ENCODE measurements around the gene EFCAB7.

- TF ChIP-seq CEBPB (IDR thresholded peaks at IDR 0.05; ENCODE audit: borderline replicate concordance, low read depth, low read length): no peak
- TF ChIP-seq TAF1 (CRISPR knock-in tag; IDR thresholded peaks at IDR 0.05): no peak
- TF ChIP-seq ZNF747 (CRISPR knock-in tag; IDR thresholded peaks at IDR 0.05; ENCODE audit: borderline replicate concordance): no peak
- no peak for TF ChIP-seq NR2C2 (CRISPR knock-in tag; IDR thresholded peaks at IDR 0.05; ENCODE audit: borderline replicate concordance)
- TF ChIP-seq MBNL3 (CRISPR knock-in tag; conservative IDR thresholded peaks at IDR 0.05): no peak
- no peak for TF ChIP-seq ZBTB8A (CRISPR knock-in tag; IDR thresholded peaks at IDR 0.05; ENCODE audit: borderline replicate concordance, low read depth)
- no peak for TF ChIP-seq RXRA (CRISPR knock-in tag; IDR thresholded peaks at IDR 0.05)
- TF ChIP-seq ZBTB26 (CRISPR knock-in tag; IDR thresholded peaks at IDR 0.05; ENCODE audit: borderline replicate concordance): no peak
- TF ChIP-seq PHF8 (CRISPR knock-in tag; IDR thresholded peaks at IDR 0.05): no peak
- no peak for TF ChIP-seq ADNP (CRISPR knock-in tag; IDR thresholded peaks at IDR 0.05)
- no peak for TF ChIP-seq EP300 (IDR thresholded peaks at IDR 0.05; ENCODE audit: low read depth in 2 of 2, low read length in 2 of 2)
- TF ChIP-seq EP300 (CRISPR knock-in tag; IDR thresholded peaks at IDR 0.05; ENCODE audit: borderline replicate concordance): no peak
- no peak for TF ChIP-seq ZNF232 (CRISPR knock-in tag; IDR thresholded peaks at IDR 0.05; ENCODE audit: borderline replicate concordance)
- no peak for TF ChIP-seq ATF3 (CRISPR knock-in tag; IDR thresholded peaks at IDR 0.05)
Observed at GRCh38 chr1:63602629-63603028, 79.3 kb downstream of the EFCAB7 start.
